ENCODE data around the gene ZIC2.

GRCh38 chr13:99955107-99955746 lies 26.4 kb upstream of the ZIC2 start:
- TF ChIP-seq POLR2AphosphoS5 (IDR thresholded peaks at IDR 0.05): no peak
- no peak for TF ChIP-seq CTCF (IDR thresholded peaks at IDR 0.05)
- no peak for TF ChIP-seq POLR2A (IDR thresholded peaks at IDR 0.05)
- no peak for TF ChIP-seq EP300 (IDR thresholded peaks at IDR 0.05)
